H1 (cell line): ENCODE results near the gene ETV5. TPM values are rescaled to one million over a fixed set of nuclear protein-coding genes. Genes with fewer than 3 reads are reported as not detected.

ENCODE experiments used
- CTCF ChIA-PET: fragments of 300-600 bp; sonication (Branson Sonifier 250); formaldehyde crosslinking; loops from one replicate; lab custom pipeline; 2021; ENCODE audit not compliant: partially characterized antibody; lab: Charles Lee
- POLR2A ChIA-PET: fragments of 300-600 bp; sonication (Branson Sonifier 250); formaldehyde crosslinking; loops from one replicate; lab custom pipeline; 2021; ENCODE audit warnings: inconsistent platforms; ENCODE audit not compliant: partially characterized antibody; lab: Charles Lee
- DNase-seq, 2 experiments: peaks; one replicate each; pipeline versions ENCODE4 v3.0.0 to v3.0.0-alpha.2; 2010 to 2022; ENCODE audit warnings: low spot score in 2 of 2, low read depth in 1 of 2, mixed read lengths in 1 of 2
- FAIRE-seq: peaks from 2 replicates; lab custom pipeline; 2011; peaks lifted over from hg19 to GRCh38; lab: Jason Lieb, UNC
- H2AFZ ChIP-seq: 2 replicates; pipeline ENCODE4 v1.8.1; 2012; ENCODE audit warnings: low read length, inconsistent platforms
- H2AK5ac ChIP-seq: 2 replicates; pipeline ENCODE4 v1.6.1; 2013; ENCODE audit warnings: low read depth, low read length
- H2BK120ac ChIP-seq: replicated peaks from 2 replicates; pipeline ENCODE3; 2013; ENCODE audit warnings: low read depth, low read length, inconsistent platforms
- H2BK12ac ChIP-seq: 2 replicates; pipeline ENCODE4 v1.6.1; 2013; ENCODE audit warnings: low read depth, low read length
- H2BK15ac ChIP-seq: 2 replicates; pipeline ENCODE4 v1.6.1; 2013; ENCODE audit warnings: low read length
- H2BK20ac ChIP-seq: 2 replicates; pipeline ENCODE4 v1.6.1; 2013; ENCODE audit warnings: low read length
- H2BK5ac ChIP-seq: 2 replicates; pipeline ENCODE4 v1.6.1; 2013; ENCODE audit warnings: low read depth, low read length
- H3K14ac ChIP-seq: 2 replicates; pipeline ENCODE4 v1.6.1; 2013; ENCODE audit warnings: inconsistent platforms; ENCODE audit not compliant: insufficient read length
- H3K18ac ChIP-seq: 2 replicates; pipeline ENCODE4 v1.6.1; 2013; ENCODE audit warnings: low read length; ENCODE audit errors: extremely low read depth
- H3K23ac ChIP-seq: 2 replicates; pipeline ENCODE4 v1.6.1; 2013; ENCODE audit warnings: inconsistent platforms; ENCODE audit not compliant: insufficient read length
- H3K23me2 ChIP-seq: 2 replicates; pipeline ENCODE4 v1.6.1; 2013; ENCODE audit warnings: low read depth, low read length
- H3K27ac ChIP-seq: 2 replicates; pipeline ENCODE4 v1.6.1; 2011; ENCODE audit warnings: low read depth, low read length, inconsistent platforms
- H3K27me3 ChIP-seq, 4 experiments: replicated peaks in 1 of 4; 1 replicate in 1 of 4; 2 replicates in 3 of 4; pipeline versions ENCODE4 v1.6.1 to v1.8.1; 2011 to 2013; ENCODE audit warnings: low read length in 3 of 4, mild to moderate bottlenecking in 3 of 4, inconsistent platforms in 2 of 4, mixed read lengths in 2 of 4, moderate library complexity in 1 of 4; ENCODE audit not compliant: control insufficient read depth in 3 of 4, insufficient read depth in 3 of 4; ENCODE audit errors: extremely low read depth in 1 of 4
- H3K36me3 ChIP-seq, 4 experiments: 2 replicates each; pipeline versions ENCODE4 v1.6.1 to v1.8.1; 2011 to 2013; ENCODE audit warnings: mild to moderate bottlenecking in 4 of 4, low read length in 3 of 4, moderate library complexity in 2 of 4, control low read depth in 1 of 4, inconsistent platforms in 1 of 4; ENCODE audit not compliant: insufficient read depth in 4 of 4, control insufficient read depth in 2 of 4
- H3K4ac ChIP-seq: replicated peaks from 2 replicates; pipeline ENCODE3; 2013; ENCODE audit warnings: low read length, low read depth, mixed read lengths, inconsistent platforms; ENCODE audit not compliant: insufficient read length
- H3K4me1 ChIP-seq, 4 experiments: replicated peaks in 1 of 4; 1 replicate in 1 of 4; 2 replicates in 3 of 4; pipeline versions ENCODE4 v1.6.1 to v1.8.1; 2011 to 2013; ENCODE audit warnings: low read length in 3 of 4, inconsistent platforms in 2 of 4, mixed read lengths in 1 of 4; ENCODE audit not compliant: insufficient read depth in 4 of 4, control insufficient read depth in 3 of 4
- H3K4me2 ChIP-seq, 2 experiments: 2 replicates each; pipeline versions ENCODE4 v1.6.1 to v1.8.1; 2011 to 2013; ENCODE audit warnings: low read depth in 2 of 2, low read length in 2 of 2, control low read depth in 1 of 2, inconsistent platforms in 1 of 2, mild to moderate bottlenecking in 1 of 2; ENCODE audit not compliant: insufficient read depth in 1 of 2
- H3K4me3 ChIP-seq, 4 experiments: fragments of 200-600, 300-600 bp in 1 of 4; sonication (generic), shearing (Covaris generic), sonication (Bioruptor Twin) in 1 of 4; 2 replicates each; pipeline versions ENCODE4 v1.5.1 to v1.8.1; 2011 to 2016; ENCODE audit warnings: low read length in 4 of 4, low read depth in 3 of 4, control low read depth in 2 of 4, inconsistent platforms in 2 of 4, mild to moderate bottlenecking in 2 of 4, mixed read lengths in 1 of 4, moderate library complexity in 1 of 4; ENCODE audit not compliant: insufficient read depth in 2 of 4; ENCODE audit errors: extremely low read depth in 1 of 4
- H3K56ac ChIP-seq: replicated peaks from 2 replicates; pipeline ENCODE3; 2013; ENCODE audit warnings: low read depth, mild to moderate bottlenecking, mixed read lengths, low read length, inconsistent platforms; ENCODE audit not compliant: insufficient read length
- H3K79me1 ChIP-seq: 2 replicates; pipeline ENCODE4 v1.6.1; 2013; ENCODE audit warnings: low read depth, low read length, control low read depth
- H3K79me2 ChIP-seq, 2 experiments: 2 replicates each; pipeline versions ENCODE4 v1.6.1 to v1.8.1; 2012 to 2013; ENCODE audit warnings: low read length in 2 of 2, mild to moderate bottlenecking in 2 of 2, inconsistent platforms in 1 of 2; ENCODE audit not compliant: insufficient read depth in 2 of 2, control insufficient read depth in 1 of 2
- H3K9ac ChIP-seq, 4 experiments: replicated peaks in 1 of 4; 1 replicate in 1 of 4; 2 replicates in 3 of 4; pipeline versions ENCODE4 v1.6.1 to v1.8.1; 2011 to 2013; ENCODE audit warnings: low read depth in 3 of 4, low read length in 3 of 4, control low read depth in 2 of 4, mild to moderate bottlenecking in 2 of 4, moderate library complexity in 2 of 4, inconsistent platforms in 1 of 4; ENCODE audit errors: extremely low read depth in 1 of 4
- H3K9me3 ChIP-seq, 2 experiments: 2 replicates each; pipeline versions ENCODE4 v1.6.1 to v1.8.1; 2012 to 2013; ENCODE audit warnings: mild to moderate bottlenecking in 2 of 2, moderate library complexity in 2 of 2, control low read depth in 1 of 2, inconsistent platforms in 1 of 2, low read depth in 1 of 2, low read length in 1 of 2, mixed read lengths in 1 of 2; ENCODE audit not compliant: insufficient read depth in 2 of 2
- H4K20me1 ChIP-seq, 2 experiments: replicated peaks in 1 of 2; 2 replicates each; pipeline versions ENCODE3 to v1.8.1; 2011 to 2013; ENCODE audit warnings: inconsistent platforms in 2 of 2, low read length in 2 of 2, mild to moderate bottlenecking in 1 of 2; ENCODE audit not compliant: insufficient read depth in 2 of 2, control insufficient read depth in 1 of 2
- H4K5ac ChIP-seq: 2 replicates; pipeline ENCODE4 v1.6.1; 2013; ENCODE audit warnings: low read length, low read depth, mixed read lengths, inconsistent platforms; ENCODE audit not compliant: insufficient read length
- H4K8ac ChIP-seq: 2 replicates; pipeline ENCODE4 v1.8.0; 2013; ENCODE audit warnings: mild to moderate bottlenecking, moderate library complexity, low read length, inconsistent platforms; ENCODE audit not compliant: insufficient read depth; ENCODE audit errors: extremely low read depth
- H4K91ac ChIP-seq: replicated peaks from 2 replicates; pipeline ENCODE3; 2013; ENCODE audit warnings: low read length, mixed read lengths, inconsistent platforms; ENCODE audit not compliant: insufficient read length
- ATF3 ChIP-seq: IDR thresholded peaks from 2 replicates; pipeline ENCODE4 v1.6.1; 2011; ENCODE audit warnings: low read depth, mild to moderate bottlenecking, low read length; ENCODE audit not compliant: insufficient read depth
- CBX5 ChIP-seq: fragments of 300-800, 300-1000 bp; sonication (generic); IDR thresholded peaks from 2 replicates; pipeline ENCODE4 v1.7.1; 2016; ENCODE audit warnings: antibody characterized with exemption, low read length, low read depth
- CEBPB ChIP-seq: IDR thresholded peaks from 2 replicates; pipeline ENCODE4 v1.6.1; 2012; ENCODE audit warnings: low read depth, low read length
- GABPA ChIP-seq: IDR thresholded peaks from 2 replicates; pipeline ENCODE4 v1.6.1; 2011; ENCODE audit warnings: mild to moderate bottlenecking, low read length, moderate library complexity, borderline replicate concordance; ENCODE audit not compliant: insufficient read depth
- JUND ChIP-seq: IDR thresholded peaks from 2 replicates; pipeline ENCODE4 v1.6.1; 2011; ENCODE audit warnings: mild to moderate bottlenecking, improper control_type of control experiment, low read length
- RFX5 ChIP-seq: IDR thresholded peaks from 2 replicates; pipeline ENCODE4 v1.6.1; 2011; ENCODE audit warnings: low read depth, low read length, improper control_type of control experiment, borderline replicate concordance
- WGBS, 2 experiments: shearing (Covaris generic) in 1 of 2; methylation state at CpG; one replicate each; pipeline versions ENCODE4 v1.1.6 to v1.1.7; 2013 to 2015; ENCODE audit warnings: low lambda C conversion rate in 2 of 2, mixed read lengths in 2 of 2, inconsistent platforms in 1 of 2, low coverage in 1 of 2, missing lambda C conversion rate in 1 of 2; ENCODE audit not compliant: insufficient replicate concordance in 2 of 2, insufficient coverage in 1 of 2, insufficient read length in 1 of 2; ENCODE audit errors: extremely low coverage in 1 of 2, missing lambda C conversion rate in 1 of 2; 5-methylcytosine and 5-hydroxymethylcytosine counted together
- polyA plus RNA-seq, 7 experiments: library from polyadenylated mRNA; depleted of rRNA in 3 of 7; stranded (reverse) in 5 of 7; unstranded in 2 of 7; fragments of >200 nt in 5 of 7; fragments of 200-250 nt in 2 of 7; gene quantifications; 1 replicate in 5 of 7; 2 replicates in 1 of 7; 4 replicates in 1 of 7; pipeline versions ENCODE4 v1.2.1 to v1.2.3, GENCODE V29; 2011 to 2013; ENCODE audit warnings: missing spikeins in 2 of 7, mixed read lengths in 2 of 7
- total RNA-seq: library from RNA; stranded (reverse); fragmentation: NEBNext Ultra II Directional; extraction: Animal tissue kit (Norgen Biotek cat#: 25700); gene quantifications from 2 replicates; pipeline ENCODE4 v1.2.1, GENCODE V29; 2021

The ETV5 gene
- total and polyA plus RNA-seq, 2 of the 8 experiments (the other 6 are each of a cell fraction or from before 2014, with no cell fraction given): 13.1 to 36.9 TPM

- Histone ChIP-seq H3K18ac (no peak overlapping the region), H2BK15ac (no peak overlapping the region), H3K79me1 (no peaks in the 10 kb centered on the region), H2BK120ac (no peak overlapping the region), H3K23ac (no peak overlapping the region), H4K8ac (no peak overlapping the region), H2BK5ac (no peak overlapping the region), H3K9ac (no peak overlapping the region), H3K14ac (no peak overlapping the region), H3K27ac (no peak overlapping the region), H3K4ac (no peak overlapping the region), H3K4me2 (no peak overlapping the region), H3K23me2 (no peaks in the 10 kb centered on the region), H3K36me3 (no peaks in the 10 kb centered on the region), H4K20me1 (no peaks in the 10 kb centered on the region), H2AK5ac (no peak overlapping the region), H3K27me3 (peaks cover 0 to 2% (median 0%) of the 10 kb centered on the region in 4 experiments; a peak in 1 of 7 replicates), H2BK12ac (no peak overlapping the region), H2AFZ (no peak overlapping the region), H3K9me3 (no peaks in the 10 kb centered on the region), H3K4me3 (no peak overlapping the region), H4K91ac (no peak overlapping the region), H4K5ac (no peak overlapping the region), H3K56ac (no peak overlapping the region), H2BK20ac (no peak overlapping the region), H3K79me2 (no peaks in the 10 kb centered on the region), H3K4me1 (no peaks in the 10 kb centered on the region)
- DNase-seq (no peak), FAIRE-seq (no peak)
- CTCF ChIA-PET: interaction anchor here (0.8 to 2.2 kb wide), 3 partner anchors 10 to 1012 kb away, joined by 3 to 9 read pairs (median 5); no protein-coding TSS in a partner anchor
- POLR2A ChIA-PET: no interaction called here
- 97 to 100% methylated on average over 1 to 13 of the region's 14 CpGs for WGBS, 2 experiments
- TF ChIP-seq CBX5 (no peak), JUND (no peak), GABPA (no peak), ATF3 (no peak), RFX5 (no peak), CEBPB (no peak)
Observed at GRCh38 chr3:185999221-185999620, 109.7 kb downstream of the ETV5 start.
